DND-41 (cell line): ENCODE results near the gene INAFM2.

ENCODE experiments used
- ATAC-seq: fragments of 200-7000 bp; cut with Tn5 transposase; 3 replicates; pipeline ENCODE4 v1.9.1; 2021; ENCODE audit warnings: low read depth; ENCODE audit not compliant: insufficient read depth
- DNase-seq: peaks from one replicate; pipeline ENCODE4 v3.0.0-alpha.2; 2020
- H2AFZ ChIP-seq: 2 replicates; pipeline ENCODE4 v1.6.0; 2012; ENCODE audit warnings: low read depth, low read length
- H3K27ac ChIP-seq: 2 replicates; pipeline ENCODE4 v1.5.1; 2012; ENCODE audit warnings: low read length, inconsistent platforms
- H3K27me3 ChIP-seq: fragments of 200-600 bp; sonication (generic); 2 replicates; pipeline ENCODE4 v1.6.0; 2012; ENCODE audit warnings: low read length, mild to moderate bottlenecking, inconsistent platforms; ENCODE audit not compliant: insufficient read depth, poor library complexity
- H3K36me3 ChIP-seq: 2 replicates; pipeline ENCODE4 v1.5.1; 2012; ENCODE audit warnings: low read length, inconsistent platforms; ENCODE audit not compliant: insufficient read depth
- H3K4me1 ChIP-seq: 2 replicates; pipeline ENCODE4 v1.5.1; 2012; ENCODE audit warnings: mild to moderate bottlenecking, low read length; ENCODE audit not compliant: insufficient read depth
- H3K4me2 ChIP-seq: 2 replicates; pipeline ENCODE4 v1.6.0; 2012; ENCODE audit warnings: mild to moderate bottlenecking, moderate library complexity, low read length, inconsistent platforms; ENCODE audit not compliant: insufficient read depth
- H3K4me3 ChIP-seq, 2 experiments: fragments of 200-600 bp in 1 of 2; shearing (Covaris generic) in 1 of 2; 2 replicates each; pipeline ENCODE4 v1.5.1; 2012 to 2016; ENCODE audit warnings: inconsistent platforms in 2 of 2, low read length in 2 of 2, mild to moderate bottlenecking in 2 of 2, low read depth in 1 of 2, moderate library complexity in 1 of 2
- H3K79me2 ChIP-seq: 2 replicates; pipeline ENCODE4 v1.6.0; 2012; ENCODE audit warnings: low read length, inconsistent platforms; ENCODE audit not compliant: insufficient read depth
- H3K9ac ChIP-seq: 2 replicates; pipeline ENCODE4 v1.6.0; 2012; ENCODE audit warnings: low read depth, mild to moderate bottlenecking, inconsistent platforms, low read length, moderate library complexity
- H3K9me3 ChIP-seq: 2 replicates; pipeline ENCODE4 v1.5.1; 2012; ENCODE audit warnings: low read length, moderate library complexity, mild to moderate bottlenecking, inconsistent platforms; ENCODE audit not compliant: insufficient read depth, severe bottlenecking
- H4K20me1 ChIP-seq: 2 replicates; pipeline ENCODE4 v1.6.0; 2012; ENCODE audit warnings: low read length; ENCODE audit not compliant: insufficient read depth
- CTCF ChIP-seq: IDR thresholded peaks from 2 replicates; pipeline ENCODE4 v1.5.1; 2012; ENCODE audit warnings: borderline replicate concordance, low read length, moderate library complexity, mild to moderate bottlenecking; ENCODE audit not compliant: poor library complexity, severe bottlenecking; ENCODE audit errors: extremely low read depth
- EZH2 ChIP-seq: IDR thresholded peaks from 3 replicates; pipeline ENCODE4 v1.6.1; 2012; ENCODE audit warnings: borderline replicate concordance, low read depth, mild to moderate bottlenecking, moderate library complexity, low read length, inconsistent platforms; ENCODE audit not compliant: severe bottlenecking

INAFM2 gene

GRCh38 chr15:40322531-40323238 lies 807 bp upstream of the INAFM2 start:
- Histone ChIP-seq H3K9me3 (no peaks in the 10 kb centered on the region), H3K79me2 (no peaks in the 10 kb centered on the region), H3K4me1 (peaks cover 31% of the 10 kb centered on the region), H3K4me3 (peak overlapping the region in 1 of 2 experiments; percentile 75; a peak in 2 of 4 replicates), H3K9ac (peak overlapping the region; percentile 29), H4K20me1 (no peaks in the 10 kb centered on the region), H3K36me3 (peaks cover 5% of the 10 kb centered on the region; the same call in 1 of the 2 replicates), H3K27ac (no peak overlapping the region), H2AFZ (peak overlapping the region; percentile 61), H3K27me3 (no peaks in the 10 kb centered on the region), H3K4me2 (peak overlapping the region; percentile 94)
- ATAC-seq: no peak
- DNase-seq: no peak
- TF ChIP-seq CTCF: no peak
- TF ChIP-seq EZH2: no peak

GRCh38 chr15:40323953-40324937 lies 753 bp downstream of the INAFM2 start:
- Histone ChIP-seq H3K4me1 (peaks cover 31% of the 10 kb centered on the region), H3K27ac (no peak overlapping the region), H3K9ac (peak overlapping the region; percentile 61), H3K79me2 (no peaks in the 10 kb centered on the region), H2AFZ (peak overlapping the region; percentile 64), H3K4me3 (peak overlapping the region; percentile 25 to 75; a peak in 3 of 4 replicates), H3K27me3 (no peaks in the 10 kb centered on the region), H3K9me3 (no peaks in the 10 kb centered on the region), H3K36me3 (peaks cover 5% of the 10 kb centered on the region; the same call in 1 of the 2 replicates), H3K4me2 (peak overlapping the region; percentile 94), H4K20me1 (no peaks in the 10 kb centered on the region)
- peak; percentile 15 for DNase-seq
- TF ChIP-seq EZH2: no peak
- no peak for TF ChIP-seq CTCF
- ATAC-seq: no peak

DNA sequence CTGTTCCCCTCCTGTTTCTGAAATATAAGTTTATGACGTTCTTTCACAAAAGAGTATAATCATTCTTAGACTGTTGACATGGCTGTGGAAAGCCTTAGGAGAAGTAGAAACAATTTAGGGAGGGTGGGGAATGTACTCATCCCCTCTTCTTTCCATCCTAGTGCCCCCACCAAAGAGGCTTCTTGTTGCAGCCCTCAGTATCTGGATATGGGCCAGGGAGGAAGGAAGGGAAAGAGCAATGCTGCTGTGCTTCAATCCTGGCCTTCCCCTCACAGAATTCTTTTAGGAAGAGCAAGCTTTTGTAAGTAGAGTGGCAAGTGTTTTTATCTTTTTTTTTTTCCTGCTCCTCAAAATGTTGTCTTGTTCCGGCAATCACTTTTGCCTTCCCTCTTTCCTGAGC lies 1.7 kb downstream of the INAFM2 start:
- peak overlapping the region; percentile 61; the same call in 1 of the 2 replicates for H3K9ac ChIP-seq
- H3K27me3 ChIP-seq: no peaks in the 10 kb centered on the region
- peaks cover 5% of the 10 kb centered on the region; the same call in 1 of the 2 replicates for H3K36me3 ChIP-seq
- ATAC-seq (no peak), DNase-seq (no peak)
- H3K4me2 ChIP-seq: peak overlapping the region; percentile 94
- H3K4me3 ChIP-seq: peak overlapping the region in 1 of 2 experiments; percentile 75; a peak in 2 of 4 replicates
- no peak overlapping the region for H2AFZ ChIP-seq
- no peaks in the 10 kb centered on the region for H3K9me3 ChIP-seq
- no peak overlapping the region for H3K27ac ChIP-seq
- TF ChIP-seq EZH2 (no peak), CTCF (no peak)
- no peaks in the 10 kb centered on the region for H3K79me2 ChIP-seq
- peaks cover 31% of the 10 kb centered on the region for H3K4me1 ChIP-seq
- no peaks in the 10 kb centered on the region for H4K20me1 ChIP-seq
